Hepatocyte (in vitro differentiated cells): ENCODE measurements around the gene CACHD1. TPM values are rescaled to one million over a fixed set of nuclear protein-coding genes. Genes with fewer than 3 reads are reported as not detected.
A peak's percentile ranks its signal among the peaks of the same experiment; 100 is the strongest.

Experiments
- DNase-seq: peaks from one replicate; pipeline ENCODE4 v3.0.0-alpha.2; 2016; ENCODE audit warnings: low spot score
- H2AFZ ChIP-seq: fragments of 200-600 bp; sonication (generic); 2 replicates; pipeline ENCODE4 v1.6.0; 2016; ENCODE audit warnings: antibody characterized with exemption, mild to moderate bottlenecking
- H3K27ac ChIP-seq: fragments of 200-600 bp; sonication (generic); 2 replicates; pipeline ENCODE4 v1.5.1; 2016; ENCODE audit warnings: mild to moderate bottlenecking
- H3K27me3 ChIP-seq: fragments of 200-600 bp; sonication (generic); 2 replicates; pipeline ENCODE4 v1.6.1; 2016
- H3K36me3 ChIP-seq: fragments of 200-600 bp; sonication (generic); replicated peaks from 2 replicates; pipeline ENCODE4 v1.5.1; 2016; ENCODE audit warnings: low read depth; ENCODE audit not compliant: insufficient read depth
- H3K4me1 ChIP-seq: fragments of 200-600 bp; sonication (generic); 2 replicates; pipeline ENCODE4 v1.5.1; 2016; ENCODE audit warnings: mild to moderate bottlenecking, moderate library complexity; ENCODE audit not compliant: insufficient read depth
- H3K4me2 ChIP-seq: fragments of 200-600 bp; sonication (generic); 2 replicates; pipeline ENCODE4 v1.6.0; 2016
- H3K4me3 ChIP-seq: fragments of 200-600 bp; sonication (generic); 2 replicates; pipeline ENCODE4 v1.5.1; 2016; ENCODE audit warnings: mild to moderate bottlenecking
- H3K79me2 ChIP-seq: fragments of 200-600 bp; sonication (generic); 2 replicates; pipeline ENCODE4 v1.6.0; 2017; ENCODE audit warnings: mild to moderate bottlenecking
- H3K9me2 ChIP-seq: fragments of 200-600 bp; sonication (generic); replicated peaks from 2 replicates; pipeline ENCODE4 v1.6.0; 2017; ENCODE audit warnings: mild to moderate bottlenecking; ENCODE audit not compliant: insufficient read depth
- H3K9me3 ChIP-seq: fragments of 200-600 bp; sonication (generic); 2 replicates; pipeline ENCODE4 v1.5.1; 2016; ENCODE audit warnings: low read depth, mild to moderate bottlenecking
- H4K20me1 ChIP-seq: fragments of 200-600 bp; sonication (generic); 2 replicates; pipeline ENCODE4 v1.6.0; 2016; ENCODE audit warnings: mild to moderate bottlenecking; ENCODE audit not compliant: insufficient read depth, poor library complexity, severe bottlenecking
- CTCF ChIP-seq: fragments of 200-600 bp; sonication (generic); IDR thresholded peaks from 2 replicates; pipeline ENCODE4 v1.5.1; 2016; ENCODE audit warnings: antibody characterized with exemption, mild to moderate bottlenecking; ENCODE audit not compliant: poor library complexity
- EZH2 ChIP-seq: fragments of 200-600 bp; sonication (generic); IDR thresholded peaks from 2 replicates; pipeline ENCODE4 v1.6.1; 2016; ENCODE audit warnings: antibody characterized with exemption, mild to moderate bottlenecking, borderline replicate concordance
- EZH2phosphoT487 ChIP-seq: fragments of 200-600 bp; sonication (generic); IDR thresholded peaks from one replicate; pipeline ENCODE4 v1.6.1; 2018; ENCODE audit warnings: antibody characterized with exemption, mild to moderate bottlenecking, low read depth, moderate library complexity; ENCODE audit not compliant: unreplicated experiment, severe bottlenecking
- WGBS: methylation state at CpG from one replicate; pipeline ENCODE4 v1.1.6; 2016; ENCODE audit warnings: low lambda C conversion rate; ENCODE audit errors: missing lambda C conversion rate; 5-methylcytosine and 5-hydroxymethylcytosine counted together
- polyA plus RNA-seq: library from polyadenylated mRNA; unstranded; fragments of >200 nt; fragmentation: Nextera tagmentation; extraction: Ambion mirVana; gene quantifications from 2 replicates; pipeline ENCODE4 v1.2.1, GENCODE V29; 2016
- total RNA-seq: library from RNA; depleted of rRNA; stranded (reverse); fragments of >200 nt; gene quantifications from 2 replicates; pipeline ENCODE4 v1.2.3, GENCODE V29; 2014

The CACHD1 gene
- total and polyA plus RNA-seq, 2 experiments from 2014 or later: 23.8 to 39.7 TPM

- peak overlapping the region; percentile 66 for H2AFZ ChIP-seq
- DNase-seq: peak; percentile 68
- H3K4me1 ChIP-seq: peaks cover 29% of the 10 kb centered on the region
Measured at GRCh38 chr1:64505232-64505943, 35.5 kb downstream of the CACHD1 start.

GRCh38 chr1:64505944-64506655 lies 36.2 kb downstream of the CACHD1 start:
- Histone ChIP-seq H3K27ac (peak overlapping the region; percentile 90), H4K20me1 (peaks cover 11% of the 10 kb centered on the region), H3K9me3 (no peaks in the 10 kb centered on the region), H3K9me2 (no peaks in the 10 kb centered on the region), H3K4me1 (peaks cover 29% of the 10 kb centered on the region), H3K4me2 (peak overlapping the region; percentile 86), H3K36me3 (no peaks in the 10 kb centered on the region), H3K4me3 (peak overlapping the region; percentile 31), H2AFZ (peak overlapping the region; percentile 66), H3K27me3 (no peaks in the 10 kb centered on the region), H3K79me2 (peaks cover 90% of the 10 kb centered on the region)
- 21% methylated on average over 15 of the region's 15 CpGs for WGBS
- TF ChIP-seq EZH2phosphoT487 (no peak), CTCF (no peak), EZH2 (no peak)
- peak; percentile 69 for DNase-seq

More at GRCh38 chr1:64505232-64505943, 35.5 kb downstream of the CACHD1 start:
- Histone ChIP-seq H3K9me2 (no peaks in the 10 kb centered on the region), H3K36me3 (no peaks in the 10 kb centered on the region), H3K27me3 (no peaks in the 10 kb centered on the region), H3K4me2 (peak overlapping the region; percentile 86), H4K20me1 (peaks cover 11% of the 10 kb centered on the region), H3K27ac (peak overlapping the region; percentile 90), H3K4me3 (peak overlapping the region; percentile 31), H3K79me2 (peaks cover 88% of the 10 kb centered on the region), H3K9me3 (no peaks in the 10 kb centered on the region)
- WGBS: 20% methylated on average over 3 of the region's 51 CpGs
- TF ChIP-seq EZH2phosphoT487: no peak
- TF ChIP-seq CTCF: no peak
- TF ChIP-seq EZH2: no peak

GRCh38 chr1:64508629-64509028 lies 38.7 kb downstream of the CACHD1 start:
- DNase-seq: no peak
- Histone ChIP-seq H3K4me3 (no peak overlapping the region), H3K4me2 (peak overlapping the region; percentile 6), H3K27me3 (no peaks in the 10 kb centered on the region), H3K79me2 (peaks cover 87% of the 10 kb centered on the region), H3K36me3 (no peaks in the 10 kb centered on the region), H4K20me1 (peaks cover 8% of the 10 kb centered on the region), H3K4me1 (peaks cover 43% of the 10 kb centered on the region), H3K9me3 (no peaks in the 10 kb centered on the region), H2AFZ (no peak overlapping the region), H3K27ac (no peak overlapping the region), H3K9me2 (no peaks in the 10 kb centered on the region)
- TF ChIP-seq EZH2phosphoT487 (no peak), EZH2 (no peak), CTCF (no peak)
- 45% methylated on average over 2 of the region's 2 CpGs for WGBS
